ENCODE results near the gene C10orf71.

Gene C10orf71

DNA sequence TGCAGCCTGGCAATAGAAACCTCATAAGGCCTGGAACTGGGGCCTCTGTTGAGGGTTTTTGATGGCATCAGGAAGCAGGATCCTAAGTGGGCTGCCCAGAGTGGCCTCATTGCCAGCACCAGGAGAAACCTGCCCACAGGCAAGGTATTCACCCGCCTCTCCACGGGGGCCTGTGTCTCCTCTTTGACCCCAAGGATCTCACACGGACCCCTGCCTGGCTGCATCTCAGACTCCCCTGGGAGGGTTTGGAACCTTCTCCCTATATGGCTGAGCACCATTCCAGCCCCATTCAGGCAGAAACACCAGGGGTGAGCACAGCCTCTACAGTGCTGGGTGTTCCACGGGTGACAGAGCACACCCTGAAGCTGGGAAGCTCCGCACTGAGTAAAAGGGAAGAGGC, 14.6 kb upstream of the C10orf71 start:
- TF ChIP-seq, protein P1, sequence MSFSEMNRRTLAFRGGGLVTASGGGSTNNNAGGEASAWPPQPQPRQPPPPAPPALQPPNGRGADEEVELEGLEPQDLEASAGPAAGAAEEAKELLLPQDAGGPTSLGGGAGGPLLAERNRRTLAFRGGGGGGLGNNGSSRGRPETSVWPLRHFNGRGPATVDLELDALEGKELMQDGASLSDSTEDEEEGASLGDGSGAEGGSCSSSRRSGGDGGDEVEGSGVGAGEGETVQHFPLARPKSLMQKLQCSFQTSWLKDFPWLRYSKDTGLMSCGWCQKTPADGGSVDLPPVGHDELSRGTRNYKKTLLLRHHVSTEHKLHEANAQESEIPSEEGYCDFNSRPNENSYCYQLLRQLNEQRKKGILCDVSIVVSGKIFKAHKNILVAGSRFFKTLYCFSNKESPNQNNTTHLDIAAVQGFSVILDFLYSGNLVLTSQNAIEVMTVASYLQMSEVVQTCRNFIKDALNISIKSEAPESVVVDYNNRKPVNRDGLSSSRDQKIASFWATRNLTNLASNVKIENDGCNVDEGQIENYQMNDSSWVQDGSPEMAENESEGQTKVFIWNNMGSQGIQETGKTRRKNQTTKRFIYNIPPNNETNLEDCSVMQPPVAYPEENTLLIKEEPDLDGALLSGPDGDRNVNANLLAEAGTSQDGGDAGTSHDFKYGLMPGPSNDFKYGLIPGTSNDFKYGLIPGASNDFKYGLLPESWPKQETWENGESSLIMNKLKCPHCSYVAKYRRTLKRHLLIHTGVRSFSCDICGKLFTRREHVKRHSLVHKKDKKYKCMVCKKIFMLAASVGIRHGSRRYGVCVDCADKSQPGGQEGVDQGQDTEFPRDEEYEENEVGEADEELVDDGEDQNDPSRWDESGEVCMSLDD (tag by site-specific recombination; IDR thresholded peaks at IDR 0.05) = no peak
- no peak for TF ChIP-seq SCRT1 (tag by site-specific recombination; IDR thresholded peaks at IDR 0.05; ENCODE audit: borderline replicate concordance)
- TF ChIP-seq SP7 (tag by site-specific recombination; IDR thresholded peaks at IDR 0.05) = no peak
- no peak for TF ChIP-seq HOXA7 (CRISPR knock-in tag; IDR thresholded peaks at IDR 0.05; ENCODE audit: borderline replicate concordance)
- Histone ChIP-seq H3K36me3 (ENCODE audit: control insufficient read depth in 2 of 2, insufficient read depth in 1 of 2, low read length in 2 of 2) (no peaks in the 10 kb centered on the region), H3K4me3 (ENCODE audit: low read depth, low read length) (no peak overlapping the region), H3K9me3 (ENCODE audit: control insufficient read depth, insufficient read depth, low read depth, low read length) (no peaks in the 10 kb centered on the region), H3K27ac (ENCODE audit: extremely low read depth, low read depth, low read length) (no peak overlapping the region), H3K4me1 (ENCODE audit: control insufficient read depth, insufficient read depth, low read length) (no peaks in the 10 kb centered on the region)
- ChIA-PET POLR2A (no interaction called here), CTCF (interaction anchor here (0.6 kb wide), 1 partner anchor 175 kb away, joined by 3 read pairs; no protein-coding TSS in a partner anchor)

DNA sequence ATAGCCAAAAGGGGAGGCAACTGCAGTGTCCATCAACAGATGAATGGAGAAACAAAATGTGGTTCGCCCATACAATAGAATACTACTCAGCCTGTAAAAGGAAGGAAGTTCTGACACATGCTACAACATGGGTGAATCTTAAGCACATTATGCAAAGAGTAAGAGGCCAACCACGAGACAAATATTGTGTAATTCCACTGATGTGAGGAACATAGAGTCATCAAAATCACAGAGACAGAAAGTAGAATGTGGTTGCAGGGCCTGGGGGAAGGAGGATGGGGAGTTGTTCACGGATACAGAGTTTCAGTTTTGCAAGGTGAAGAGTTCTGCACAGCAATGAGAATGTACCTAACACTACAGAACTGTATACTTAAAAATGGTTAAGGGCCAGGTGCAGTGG, 13.7 kb upstream of the C10orf71 start:
- TF ChIP-seq ZNF146 (tag by site-specific recombination; IDR thresholded peaks at IDR 0.05) (0 out of 2 replicates have a peak, but pooled peaks have one; percentile 27), ZNF514 (tag by site-specific recombination; IDR thresholded peaks at IDR 0.05) (no peak)
- Histone ChIP-seq H3K36me3 (ENCODE audit: control insufficient read depth in 2 of 2, insufficient read depth in 1 of 2, low read length in 2 of 2) (no peaks in the 10 kb centered on the region), H3K4me1 (ENCODE audit: control insufficient read depth, insufficient read depth, low read length) (no peaks in the 10 kb centered on the region), H3K27ac (ENCODE audit: extremely low read depth, low read depth, low read length) (no peak overlapping the region), H3K4me3 (ENCODE audit: low read depth, low read length) (no peak overlapping the region), H3K9me3 (ENCODE audit: control insufficient read depth, insufficient read depth, low read depth, low read length) (no peaks in the 10 kb centered on the region)
- ChIA-PET CTCF (no interaction called here), POLR2A (no interaction called here)

DNA sequence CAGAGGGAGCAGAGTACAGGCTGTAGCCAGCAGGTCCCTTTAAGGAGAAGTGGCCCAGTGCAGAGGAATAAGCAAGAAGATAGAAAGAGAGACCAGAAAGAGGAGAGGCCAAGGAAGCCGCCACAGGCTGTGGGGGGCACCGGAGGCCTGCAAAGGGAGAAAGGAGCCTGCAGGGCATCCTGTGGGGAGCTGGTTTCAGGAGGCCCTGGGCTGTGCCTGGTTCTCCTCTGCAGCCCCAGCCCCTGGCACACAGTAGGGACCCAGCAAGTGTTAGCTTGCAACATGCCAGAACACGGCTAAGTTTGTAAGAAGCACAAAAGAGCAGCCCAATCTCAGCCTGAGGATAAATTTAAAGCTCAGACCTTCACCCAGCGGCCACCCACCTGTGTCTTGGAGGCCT, 12.3 kb upstream of the C10orf71 start:
- Histone ChIP-seq H3K4me3 (ENCODE audit: low read depth, low read length) (no peak overlapping the region), H3K4me1 (ENCODE audit: control insufficient read depth, insufficient read depth, low read length) (no peaks in the 10 kb centered on the region), H3K36me3 (ENCODE audit: control insufficient read depth in 2 of 2, insufficient read depth in 1 of 2, low read length in 2 of 2) (no peaks in the 10 kb centered on the region), H3K27ac (ENCODE audit: extremely low read depth, low read depth, low read length) (no peak overlapping the region), H3K9me3 (ENCODE audit: control insufficient read depth, insufficient read depth, low read depth, low read length) (no peaks in the 10 kb centered on the region)
- ChIA-PET CTCF (no interaction called here), POLR2A (no interaction called here)
- peak; percentile 34; the same call in 1 of the 2 replicates for TF ChIP-seq ZIC2 (tag by site-specific recombination; IDR thresholded peaks at IDR 0.05)
- no peak for TF ChIP-seq KLF9 (tag by site-specific recombination; IDR thresholded peaks at IDR 0.05; ENCODE audit: low read depth)
- no peak for TF ChIP-seq ZNF266 (tag by site-specific recombination; IDR thresholded peaks at IDR 0.05; ENCODE audit: low read depth)

DNA sequence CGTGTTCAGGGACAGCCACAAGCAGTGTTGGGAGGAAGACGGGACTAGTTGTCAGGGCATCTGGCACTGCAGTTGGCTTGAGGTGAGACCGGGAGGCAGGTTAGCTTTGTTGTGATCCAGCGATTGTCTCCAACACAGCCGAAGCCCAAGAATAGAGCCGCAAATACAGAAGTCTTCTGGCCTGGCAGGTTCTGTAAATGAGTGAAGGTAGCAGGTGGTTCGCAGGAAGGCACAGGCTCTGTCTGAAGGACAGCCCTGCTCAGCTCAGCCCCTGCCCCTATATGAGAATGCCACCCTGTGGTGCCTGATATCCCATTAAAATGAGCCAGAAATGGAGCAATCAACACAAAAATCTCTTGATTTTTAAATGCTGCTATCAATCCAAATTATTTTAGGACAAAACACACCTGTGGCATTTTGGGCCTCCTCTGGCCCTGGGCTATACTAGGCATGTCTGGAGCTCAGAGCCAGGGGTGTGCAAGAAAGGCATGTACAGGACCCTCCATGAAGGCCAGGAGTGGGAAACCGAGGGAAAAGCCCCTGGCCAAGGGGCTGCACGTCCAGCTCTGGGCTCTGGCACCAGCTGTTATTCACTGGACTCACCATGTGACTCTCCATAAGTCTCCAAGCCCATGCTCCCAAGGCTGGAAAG, 11.2 kb upstream of the C10orf71 start:
- H3K4me3 ChIP-seq (ENCODE audit: low read depth, low read length) = no peak overlapping the region
- ChIA-PET CTCF (interaction anchor here (0.6 kb wide), 1 partner anchor 674 kb away, joined by 3 read pairs; no protein-coding TSS in a partner anchor), POLR2A (no interaction called here)
- H3K4me1 ChIP-seq (ENCODE audit: control insufficient read depth, insufficient read depth, low read length) = no peaks in the 10 kb centered on the region
- H3K36me3 ChIP-seq (ENCODE audit: control insufficient read depth in 2 of 2, insufficient read depth in 1 of 2, low read length in 2 of 2) = no peaks in the 10 kb centered on the region
- no peak overlapping the region for H3K27ac ChIP-seq (ENCODE audit: extremely low read depth, low read depth, low read length)
- H3K9me3 ChIP-seq (ENCODE audit: control insufficient read depth, insufficient read depth, low read depth, low read length) = no peaks in the 10 kb centered on the region
- TF ChIP-seq ZNF140 (tag by site-specific recombination; IDR thresholded peaks at IDR 0.05) (no peak), ZNF239 (tag by site-specific recombination; IDR thresholded peaks at IDR 0.05) (no peak), ZNF558 (tag by site-specific recombination; IDR thresholded peaks at IDR 0.05) (no peak), ZNF157 (tag by site-specific recombination; IDR thresholded peaks at IDR 0.05) (no peak), ZNF654 (tag by site-specific recombination; IDR thresholded peaks at IDR 0.05; ENCODE audit: low read depth) (no peak), ZNF112 (tag by site-specific recombination; IDR thresholded peaks at IDR 0.05) (no peak), ZNF311 (tag by site-specific recombination; IDR thresholded peaks at IDR 0.05; ENCODE audit: borderline replicate concordance) (no peak), ZNF785 (tag by site-specific recombination; IDR thresholded peaks at IDR 0.05) (no peak), ZNF544 (tag by site-specific recombination; IDR thresholded peaks at IDR 0.05) (no peak), ZNF184 (tag by site-specific recombination; IDR thresholded peaks at IDR 0.05) (no peak), SP2 (tag by site-specific recombination; IDR thresholded peaks at IDR 0.05) (no peak), ZNF629 (tag by site-specific recombination; IDR thresholded peaks at IDR 0.05) (no peak), YY1 (tag by site-specific recombination; IDR thresholded peaks at IDR 0.05) (no peak), PRDM1 (tag by site-specific recombination; IDR thresholded peaks at IDR 0.05) (no peak)
- TF ChIP-seq, protein P2, sequence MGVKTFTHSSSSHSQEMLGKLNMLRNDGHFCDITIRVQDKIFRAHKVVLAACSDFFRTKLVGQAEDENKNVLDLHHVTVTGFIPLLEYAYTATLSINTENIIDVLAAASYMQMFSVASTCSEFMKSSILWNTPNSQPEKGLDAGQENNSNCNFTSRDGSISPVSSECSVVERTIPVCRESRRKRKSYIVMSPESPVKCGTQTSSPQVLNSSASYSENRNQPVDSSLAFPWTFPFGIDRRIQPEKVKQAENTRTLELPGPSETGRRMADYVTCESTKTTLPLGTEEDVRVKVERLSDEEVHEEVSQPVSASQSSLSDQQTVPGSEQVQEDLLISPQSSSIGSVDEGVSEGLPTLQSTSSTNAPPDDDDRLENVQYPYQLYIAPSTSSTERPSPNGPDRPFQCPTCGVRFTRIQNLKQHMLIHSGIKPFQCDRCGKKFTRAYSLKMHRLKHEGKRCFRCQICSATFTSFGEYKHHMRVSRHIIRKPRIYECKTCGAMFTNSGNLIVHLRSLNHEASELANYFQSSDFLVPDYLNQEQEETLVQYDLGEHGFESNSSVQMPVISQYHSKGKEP (tag by site-specific recombination; IDR thresholded peaks at IDR 0.05) = no peak
- TF ChIP-seq, protein P3, sequence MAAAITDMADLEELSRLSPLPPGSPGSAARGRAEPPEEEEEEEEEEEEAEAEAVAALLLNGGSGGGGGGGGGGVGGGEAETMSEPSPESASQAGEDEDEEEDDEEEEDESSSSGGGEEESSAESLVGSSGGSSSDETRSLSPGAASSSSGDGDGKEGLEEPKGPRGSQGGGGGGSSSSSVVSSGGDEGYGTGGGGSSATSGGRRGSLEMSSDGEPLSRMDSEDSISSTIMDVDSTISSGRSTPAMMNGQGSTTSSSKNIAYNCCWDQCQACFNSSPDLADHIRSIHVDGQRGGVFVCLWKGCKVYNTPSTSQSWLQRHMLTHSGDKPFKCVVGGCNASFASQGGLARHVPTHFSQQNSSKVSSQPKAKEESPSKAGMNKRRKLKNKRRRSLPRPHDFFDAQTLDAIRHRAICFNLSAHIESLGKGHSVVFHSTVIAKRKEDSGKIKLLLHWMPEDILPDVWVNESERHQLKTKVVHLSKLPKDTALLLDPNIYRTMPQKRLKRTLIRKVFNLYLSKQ (tag by site-specific recombination; IDR thresholded peaks at IDR 0.05; ENCODE audit: borderline replicate concordance) = no peak
